Neural progenitor cell (in vitro differentiated cells): Measurements from ENCODE around the gene DMTF1. TPM values are rescaled to one million over a fixed set of nuclear protein-coding genes. Genes with fewer than 3 reads are reported as not detected.
A peak's percentile ranks its signal among the peaks of the same experiment; 100 is the strongest.

Source experiments
- DNase-seq: peaks from one replicate; pipeline ENCODE4 v3.0.0-alpha.2; 2016; ENCODE audit warnings: low spot score
- H2AFZ ChIP-seq: fragments of 200-600 bp; sonication (generic); replicated peaks from 2 replicates; pipeline ENCODE4 v1.6.1; 2016; ENCODE audit warnings: antibody characterized with exemption
- H3F3A ChIP-seq: fragments of 200-600 bp; sonication (generic); 2 replicates; pipeline ENCODE4 v1.6.1; 2016; ENCODE audit warnings: antibody characterized with exemption, low read depth
- H3K27ac ChIP-seq: fragments of 200-600 bp; sonication (generic); 2 replicates; pipeline ENCODE4 v1.5.1; 2016; ENCODE audit warnings: mild to moderate bottlenecking
- H3K27me3 ChIP-seq: fragments of 200-600 bp; sonication (generic); 2 replicates; pipeline ENCODE4 v1.6.1; 2016; ENCODE audit warnings: mild to moderate bottlenecking, moderate library complexity
- H3K36me3 ChIP-seq: fragments of 200-600 bp; sonication (generic); 2 replicates; pipeline ENCODE4 v1.5.1; 2016
- H3K4me1 ChIP-seq: fragments of 200-600 bp; sonication (generic); 2 replicates; pipeline ENCODE4 v1.6.1; 2016; ENCODE audit warnings: mixed run types
- H3K4me2 ChIP-seq: fragments of 200-600 bp; sonication (generic); 2 replicates; pipeline ENCODE4 v1.6.1; 2016
- H3K4me3 ChIP-seq: fragments of 200-600 bp; sonication (generic); 2 replicates; pipeline ENCODE4 v1.5.1; 2016
- H3K79me2 ChIP-seq: fragments of 200-600 bp; sonication (generic); 2 replicates; pipeline ENCODE4 v1.6.1; 2016; ENCODE audit warnings: low read depth
- H3K9ac ChIP-seq: fragments of 200-600 bp; sonication (generic); 2 replicates; pipeline ENCODE4 v1.6.1; 2016
- H3K9me3 ChIP-seq: fragments of 200-600 bp; sonication (generic); 2 replicates; pipeline ENCODE4 v1.5.1; 2016; ENCODE audit warnings: low read depth
- H4K20me1 ChIP-seq: fragments of 200-600 bp; sonication (generic); 2 replicates; pipeline ENCODE4 v1.6.1; 2016; ENCODE audit warnings: low read depth
- H3K27ac Mint-ChIP-seq: 3 replicates; pipeline ENCODE4 v1.8.0; 2021; ENCODE audit warnings: mixed read lengths
- H3K27me3 Mint-ChIP-seq: 2 replicates; pipeline ENCODE4 v1.8.0; 2022; ENCODE audit warnings: low read depth, mild to moderate bottlenecking, inconsistent platforms, moderate library complexity, mixed read lengths; ENCODE audit not compliant: insufficient read depth
- H3K36me3 Mint-ChIP-seq: 3 replicates; pipeline ENCODE4 v1.8.0; 2021; ENCODE audit warnings: mixed read lengths
- H3K4me1 Mint-ChIP-seq: 3 replicates; pipeline ENCODE4 v1.8.0; 2021; ENCODE audit warnings: mixed read lengths
- H3K4me3 Mint-ChIP-seq: 3 replicates; pipeline ENCODE4 v1.8.0; 2021; ENCODE audit warnings: mild to moderate bottlenecking, moderate library complexity, mixed read lengths
- H3K9me3 Mint-ChIP-seq: 3 replicates; pipeline ENCODE4 v1.8.0; 2020; ENCODE audit warnings: mixed read lengths
- CTCF ChIP-seq: fragments of 200-600 bp; sonication (generic); IDR thresholded peaks from 2 replicates; pipeline ENCODE4 v1.5.1; 2017; ENCODE audit warnings: antibody characterized with exemption, mild to moderate bottlenecking
- EZH2 ChIP-seq: fragments of 200-600 bp; sonication (generic); IDR thresholded peaks from 2 replicates; pipeline ENCODE4 v1.6.1; 2017; ENCODE audit warnings: antibody characterized with exemption, mild to moderate bottlenecking, moderate library complexity
- EZH2phosphoT487 ChIP-seq: fragments of 200-600 bp; sonication (generic); IDR thresholded peaks from 2 replicates; pipeline ENCODE4 v1.6.1; 2017; ENCODE audit warnings: antibody characterized with exemption
- total RNA-seq: library from RNA; depleted of rRNA; stranded (reverse); fragments of >200 nt; gene quantifications from 2 replicates; pipeline ENCODE4 v1.2.3, GENCODE V29; 2015; ENCODE audit warnings: low replicate concordance

The DMTF1 gene
- total RNA-seq, 1 donor from 2014 or later: 176 TPM

DNA sequence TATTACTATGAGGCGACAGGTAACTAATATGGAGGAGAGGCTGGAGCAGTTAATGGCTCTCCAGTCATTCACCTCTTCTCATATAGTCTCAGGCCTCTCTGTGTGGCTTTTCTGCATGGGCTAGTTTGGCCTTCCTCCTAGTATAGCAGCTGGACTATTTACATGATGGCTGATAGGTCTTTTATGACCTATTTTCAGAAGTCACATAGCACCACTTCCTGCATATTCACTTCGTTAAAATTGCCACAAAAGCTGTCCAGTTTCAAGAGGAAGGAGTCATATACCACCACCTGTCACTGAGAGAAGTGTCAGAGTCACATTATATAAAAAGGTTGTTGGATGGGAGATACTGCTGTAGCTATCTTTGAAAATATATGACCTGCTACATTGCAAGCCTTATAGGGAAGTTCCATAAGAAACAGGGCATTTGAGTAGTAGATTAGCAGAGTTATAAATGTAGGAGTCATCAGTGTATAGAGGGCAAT, 8.0 kb upstream of the DMTF1 start:
- H3K36me3 Mint-ChIP-seq: no peaks in the 10 kb centered on the region
- no peak overlapping the region for H3K27ac Mint-ChIP-seq
- Histone ChIP-seq H3K9ac (no peak overlapping the region), H3K4me1 (no peaks in the 10 kb centered on the region), H2AFZ (no peak overlapping the region), H3K27me3 (no peaks in the 10 kb centered on the region), H3K79me2 (no peaks in the 10 kb centered on the region), H4K20me1 (no peaks in the 10 kb centered on the region), H3K4me3 (no peak overlapping the region), H3K36me3 (no peaks in the 10 kb centered on the region), H3K4me2 (no peak overlapping the region), H3K27ac (no peak overlapping the region), H3K9me3 (no peaks in the 10 kb centered on the region), H3F3A (no peaks in the 10 kb centered on the region)
- no peaks in the 10 kb centered on the region for H3K27me3 Mint-ChIP-seq
- no peak overlapping the region for H3K4me3 Mint-ChIP-seq
- no peaks in the 10 kb centered on the region for H3K4me1 Mint-ChIP-seq
- TF ChIP-seq CTCF (no peak), EZH2 (no peak), EZH2phosphoT487 (no peak)
- H3K9me3 Mint-ChIP-seq: no peaks in the 10 kb centered on the region
- no peak for DNase-seq

GRCh38 chr7:87146740-87147386, 5.4 kb upstream of the DMTF1 start:
- Histone ChIP-seq H3K4me2 (no peak overlapping the region), H3K79me2 (peaks cover 9% of the 10 kb centered on the region), H3K27ac (no peak overlapping the region), H3F3A (peaks cover 2% of the 10 kb centered on the region), H3K36me3 (no peaks in the 10 kb centered on the region), H4K20me1 (no peaks in the 10 kb centered on the region), H3K4me1 (peaks cover 5% of the 10 kb centered on the region), H3K4me3 (no peak overlapping the region), H3K27me3 (no peaks in the 10 kb centered on the region), H3K9me3 (no peaks in the 10 kb centered on the region), H3K9ac (no peak overlapping the region), H2AFZ (peak overlapping the region; percentile 79)
- no peak overlapping the region for H3K4me3 Mint-ChIP-seq
- H3K36me3 Mint-ChIP-seq: no peaks in the 10 kb centered on the region
- H3K27ac Mint-ChIP-seq: no peak overlapping the region
- TF ChIP-seq CTCF (no peak), EZH2phosphoT487 (no peak), EZH2 (no peak)
- H3K9me3 Mint-ChIP-seq: no peaks in the 10 kb centered on the region
- peaks cover under 1% of the 10 kb centered on the region for H3K27me3 Mint-ChIP-seq
- no peak for DNase-seq
- H3K4me1 Mint-ChIP-seq: peaks cover 11% of the 10 kb centered on the region

DNA sequence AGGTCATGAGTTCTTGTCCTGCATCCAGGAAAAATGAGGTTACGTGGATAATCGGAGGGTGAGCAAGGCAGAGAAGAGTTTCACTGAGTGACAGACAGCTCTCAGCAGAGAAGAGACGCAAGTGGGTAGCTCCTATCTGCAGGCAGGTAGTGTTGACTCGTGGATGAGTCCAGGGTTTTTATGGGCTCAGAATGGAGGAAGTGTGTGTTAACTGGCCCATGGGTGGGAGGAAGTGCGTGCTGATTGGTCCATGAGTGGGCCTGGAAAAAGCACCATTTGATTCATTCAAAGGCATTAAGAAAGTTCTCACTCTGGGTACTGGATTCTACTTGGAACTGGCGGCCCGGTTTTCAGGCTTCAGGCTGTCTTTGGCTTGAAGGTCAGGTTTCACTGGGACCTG, 4.8 kb upstream of the DMTF1 start:
- no peaks in the 10 kb centered on the region for H3K27me3 ChIP-seq
- TF ChIP-seq EZH2phosphoT487 (no peak), CTCF (no peak), EZH2 (no peak)
- H3K4me3 Mint-ChIP-seq: no peak overlapping the region

More for the DNA sequence above, 4.8 kb upstream of the DMTF1 start:
- Histone ChIP-seq H3K9ac (no peak overlapping the region), H3F3A (peaks cover 7% of the 10 kb centered on the region), H2AFZ (peak overlapping the region; percentile 79), H3K4me1 (peaks cover 5% of the 10 kb centered on the region), H4K20me1 (no peaks in the 10 kb centered on the region), H3K9me3 (no peaks in the 10 kb centered on the region), H3K27ac (no peak overlapping the region), H3K4me2 (no peak overlapping the region), H3K4me3 (no peak overlapping the region), H3K36me3 (no peaks in the 10 kb centered on the region), H3K79me2 (peaks cover 10% of the 10 kb centered on the region)
- Mint-ChIP-seq H3K27ac (no peak overlapping the region), H3K36me3 (no peaks in the 10 kb centered on the region), H3K4me1 (peaks cover 11% of the 10 kb centered on the region), H3K9me3 (no peaks in the 10 kb centered on the region), H3K27me3 (peaks cover 3% of the 10 kb centered on the region)
- no peak for DNase-seq
